Measurements from ENCODE around the gene JPH4.

The JPH4 gene

DNA sequence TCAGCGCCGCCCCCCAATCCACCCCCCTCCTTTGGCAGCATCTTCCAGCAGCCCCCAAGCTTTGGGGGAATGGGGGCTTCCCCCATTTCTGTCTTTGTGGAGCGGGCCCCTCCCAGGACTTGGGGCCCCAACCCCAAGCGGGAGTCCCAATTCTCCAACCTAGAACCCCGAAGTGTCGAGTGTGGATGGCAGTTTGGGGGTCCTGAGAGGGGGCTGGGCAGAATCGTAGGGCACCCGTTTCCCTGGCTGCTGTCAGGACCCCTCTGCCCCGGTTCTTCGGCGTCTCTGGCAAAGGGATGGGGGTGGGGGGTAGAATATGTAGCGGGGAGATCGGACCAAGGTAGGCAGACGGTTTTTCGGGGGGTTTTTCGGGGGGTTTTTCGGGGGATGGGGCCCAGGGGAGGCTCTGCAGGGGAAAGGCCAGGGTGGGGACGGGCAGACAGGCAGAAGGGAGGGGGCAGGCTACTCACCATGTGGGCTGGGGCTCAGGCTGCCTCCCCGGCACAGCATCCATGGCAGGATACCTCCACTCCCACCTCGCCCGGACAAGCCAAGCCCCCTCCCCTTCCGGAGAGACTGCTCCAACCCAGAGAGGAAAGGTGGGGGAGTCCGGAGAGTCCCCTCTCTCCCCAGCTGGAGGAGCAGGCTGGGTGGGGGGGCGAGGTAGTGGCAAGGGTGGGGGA is 739 bp downstream of the JPH4 start:
- no peak for DNase-seq

DNA sequence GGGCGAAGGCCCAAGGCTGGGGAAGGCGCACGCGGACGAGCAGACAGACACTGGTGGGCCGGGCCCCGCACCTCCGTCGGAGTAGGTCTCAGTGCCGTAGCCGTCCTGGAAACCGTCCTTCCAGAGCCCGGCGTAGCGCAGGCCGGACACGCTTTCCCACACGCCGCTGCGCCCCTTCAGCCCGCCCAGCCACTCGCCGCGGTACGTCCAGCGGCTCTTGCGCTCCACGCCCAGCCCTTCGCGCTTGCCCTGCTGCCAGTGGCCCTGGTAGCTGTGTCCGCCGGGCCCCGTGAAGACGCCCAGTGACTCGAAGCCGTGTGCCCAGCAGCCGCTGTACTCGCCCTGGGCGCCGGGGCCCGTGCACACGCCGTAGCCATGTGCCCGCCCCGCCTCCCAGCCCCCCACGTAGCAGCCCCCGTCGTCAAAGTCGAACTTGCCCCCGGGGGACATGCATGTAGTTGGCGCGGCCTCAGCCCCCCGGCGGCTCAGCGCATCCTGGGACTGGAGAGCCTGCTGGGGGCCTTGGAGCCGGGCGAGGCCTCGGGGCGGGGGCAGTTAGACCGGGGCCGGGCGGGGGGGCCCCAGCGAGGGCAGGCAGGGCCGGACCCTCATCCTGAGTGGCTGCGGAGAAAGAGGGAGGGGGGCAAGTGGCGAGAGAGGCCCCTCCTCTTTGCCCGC is 1.4 kb downstream of the JPH4 start:
- no peak for DNase-seq

DNA sequence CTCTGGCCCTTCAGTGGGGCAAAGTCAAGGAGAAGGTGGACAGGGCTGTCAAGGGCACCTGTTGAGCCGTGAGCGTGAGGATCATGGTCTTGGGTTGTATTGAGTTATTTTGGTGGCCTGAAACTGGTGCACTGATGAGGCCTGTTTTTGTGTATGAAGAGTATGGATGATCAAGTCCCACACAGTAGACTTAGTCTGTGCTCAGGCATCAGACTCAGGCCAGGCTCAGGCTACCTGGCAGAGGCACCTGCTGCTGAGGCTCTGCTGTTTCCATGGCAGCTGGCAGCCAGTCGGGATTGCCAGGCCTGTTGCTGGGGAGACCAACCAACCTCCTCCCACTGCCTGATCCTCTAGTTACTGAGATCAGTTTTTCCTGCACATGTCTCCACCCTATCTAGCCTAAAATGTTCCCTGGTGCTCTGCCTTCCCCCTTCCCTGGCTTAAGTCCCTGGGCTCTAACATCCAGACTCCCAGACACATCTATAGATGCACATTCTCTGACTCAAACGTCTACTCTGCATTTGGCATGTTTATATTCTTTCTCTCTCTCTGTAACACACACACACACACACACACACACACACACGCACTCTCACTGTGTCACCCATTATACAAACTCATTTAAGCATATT is 5.1 kb downstream of the JPH4 start:
- peak; percentile 76 for DNase-seq

DNA sequence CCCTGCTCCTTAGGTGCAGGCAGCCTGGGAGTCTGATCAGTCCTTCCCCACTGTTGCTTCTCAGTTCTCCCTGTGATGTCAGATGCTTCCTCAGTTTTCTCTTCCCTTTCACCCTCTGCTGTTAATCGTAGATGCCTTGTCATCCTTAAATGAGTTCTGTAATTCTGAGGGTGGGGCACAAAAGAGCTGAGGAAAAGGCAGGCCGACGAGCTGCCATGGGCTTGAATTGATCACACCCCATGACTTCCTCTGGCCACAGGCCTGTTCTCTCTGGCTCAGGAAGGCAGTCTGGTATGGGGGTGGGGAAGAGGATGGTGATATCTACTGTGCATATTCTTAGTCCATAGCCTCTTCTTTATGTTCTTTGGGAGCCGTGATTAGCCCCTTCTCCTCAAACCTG is 5.8 kb downstream of the JPH4 start:
- no peak for DNase-seq

DNA sequence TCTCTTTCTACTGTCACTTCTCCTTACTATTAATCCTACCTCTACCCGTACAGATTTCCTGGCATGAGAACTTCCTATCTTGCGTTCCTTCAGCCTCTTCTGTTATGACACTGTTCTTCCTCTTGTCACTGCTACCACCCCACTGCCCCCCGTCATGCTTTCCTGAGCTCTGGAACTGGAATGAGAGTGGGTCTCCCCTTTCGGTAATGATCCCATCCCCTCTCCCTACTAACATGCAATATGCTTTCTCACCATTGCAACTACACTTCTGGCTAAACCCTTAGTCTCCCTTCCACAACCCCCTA is 6.1 kb downstream of the JPH4 start:
- no peak for DNase-seq

DNA sequence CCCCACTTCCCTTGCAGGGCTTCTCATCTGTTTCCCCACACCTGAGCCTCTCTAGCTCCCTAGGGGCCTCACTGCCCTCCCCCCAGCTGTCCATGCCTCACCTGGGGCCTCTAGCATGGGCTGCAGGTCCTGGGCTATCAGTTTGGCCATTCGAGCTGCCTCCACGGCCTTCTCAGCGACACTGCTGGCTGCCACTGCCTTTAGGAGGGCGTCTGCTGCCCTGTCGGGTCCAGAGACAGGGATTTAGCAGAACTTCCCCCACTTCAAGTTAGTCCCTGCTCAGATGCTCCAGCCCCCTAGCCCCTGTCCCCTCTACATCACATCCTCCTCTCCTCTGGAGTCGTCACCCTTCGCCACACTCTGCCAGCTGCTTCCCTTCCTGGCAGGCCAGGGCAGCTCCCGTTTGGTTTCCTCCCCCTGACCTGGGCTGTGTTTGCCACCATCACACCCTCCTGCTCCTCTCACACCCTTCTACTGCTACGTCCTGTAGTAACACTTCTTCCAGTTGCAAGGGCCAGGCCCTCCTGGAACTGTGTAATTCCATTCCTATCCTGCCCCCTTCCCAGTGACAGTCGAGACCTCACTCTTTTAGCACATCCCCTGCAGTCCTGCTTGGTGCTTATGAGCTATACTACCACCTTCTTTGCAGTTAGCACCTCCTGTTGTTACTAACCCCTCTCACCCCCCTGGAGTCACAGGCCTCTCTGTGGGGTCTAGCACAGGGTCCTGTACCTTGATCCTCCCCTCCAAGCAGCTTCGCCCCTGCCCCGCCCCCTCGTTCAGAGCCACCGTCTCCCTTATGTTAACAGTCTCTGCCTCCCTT is 6.7 kb downstream of the JPH4 start:
- DNase-seq = no peak

DNA sequence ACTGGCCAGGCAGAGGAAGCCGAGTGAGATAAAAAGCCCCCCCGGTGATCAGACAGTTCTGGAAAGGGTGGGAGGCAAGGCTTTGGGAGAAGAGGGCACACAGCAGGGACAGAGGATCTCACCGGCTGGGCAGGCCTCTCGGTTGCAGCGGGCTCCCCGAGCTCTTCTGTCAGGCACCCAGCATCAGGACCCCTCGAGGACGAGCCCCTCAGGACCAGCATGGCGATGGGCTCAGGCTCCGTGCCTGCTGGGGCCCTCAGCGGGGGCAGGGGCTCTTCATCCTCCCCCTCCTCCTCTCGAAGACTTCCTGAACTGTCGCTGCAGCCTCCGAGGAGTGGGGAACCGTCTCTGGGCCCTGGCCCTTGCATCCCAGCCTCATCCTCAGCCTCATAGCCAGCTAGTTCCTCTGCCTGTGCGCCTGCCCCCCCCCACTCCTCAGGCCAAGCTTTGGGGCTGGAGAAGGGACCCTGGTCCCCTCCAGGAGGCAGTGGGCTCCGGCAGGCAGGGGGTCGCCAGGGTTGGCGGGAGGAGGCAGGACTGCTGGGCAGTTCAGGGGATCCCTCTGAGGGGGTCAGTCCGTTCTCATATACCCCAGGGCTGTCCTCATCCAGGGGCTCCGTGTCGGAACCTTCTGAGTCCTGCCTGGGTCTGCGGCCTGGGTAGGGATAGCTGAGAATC is 7.6 kb downstream of the JPH4 start:
- no peak for DNase-seq

DNA sequence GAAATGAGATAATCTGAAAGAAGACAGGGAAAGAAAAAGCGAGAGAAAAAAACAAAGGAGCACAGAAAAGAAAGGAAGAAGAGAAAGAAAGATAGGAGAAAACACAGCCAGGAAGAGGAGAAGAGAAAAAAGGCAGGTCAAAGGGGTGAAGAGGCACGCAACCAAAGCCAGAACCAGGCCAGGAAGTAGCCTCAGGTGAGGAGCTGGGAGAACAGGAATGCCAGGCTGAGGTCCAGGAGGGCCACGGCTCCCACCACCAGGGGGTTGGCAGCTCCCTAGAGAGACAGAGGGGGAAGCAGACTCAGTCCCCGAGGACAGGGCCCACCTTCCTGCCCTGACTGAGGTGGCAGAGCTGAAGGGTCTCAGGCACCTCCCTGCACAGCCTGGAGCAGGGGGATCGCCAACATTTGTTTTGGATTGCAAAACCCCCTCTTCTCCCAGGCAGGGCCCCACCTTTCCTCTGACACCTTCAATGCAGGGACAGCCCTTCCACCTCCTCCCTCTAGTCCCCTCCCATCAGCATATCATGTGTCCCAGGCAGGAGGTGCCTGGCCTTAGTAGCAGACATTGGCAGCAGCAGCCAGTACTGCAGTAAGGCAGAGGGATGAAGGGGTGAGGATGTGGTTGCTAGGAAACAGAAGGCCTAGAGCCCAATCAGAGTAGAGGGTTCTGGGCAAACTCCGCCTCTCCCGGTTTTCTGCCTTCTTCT is 9.0 kb downstream of the JPH4 start:
- no peak for DNase-seq

DNA sequence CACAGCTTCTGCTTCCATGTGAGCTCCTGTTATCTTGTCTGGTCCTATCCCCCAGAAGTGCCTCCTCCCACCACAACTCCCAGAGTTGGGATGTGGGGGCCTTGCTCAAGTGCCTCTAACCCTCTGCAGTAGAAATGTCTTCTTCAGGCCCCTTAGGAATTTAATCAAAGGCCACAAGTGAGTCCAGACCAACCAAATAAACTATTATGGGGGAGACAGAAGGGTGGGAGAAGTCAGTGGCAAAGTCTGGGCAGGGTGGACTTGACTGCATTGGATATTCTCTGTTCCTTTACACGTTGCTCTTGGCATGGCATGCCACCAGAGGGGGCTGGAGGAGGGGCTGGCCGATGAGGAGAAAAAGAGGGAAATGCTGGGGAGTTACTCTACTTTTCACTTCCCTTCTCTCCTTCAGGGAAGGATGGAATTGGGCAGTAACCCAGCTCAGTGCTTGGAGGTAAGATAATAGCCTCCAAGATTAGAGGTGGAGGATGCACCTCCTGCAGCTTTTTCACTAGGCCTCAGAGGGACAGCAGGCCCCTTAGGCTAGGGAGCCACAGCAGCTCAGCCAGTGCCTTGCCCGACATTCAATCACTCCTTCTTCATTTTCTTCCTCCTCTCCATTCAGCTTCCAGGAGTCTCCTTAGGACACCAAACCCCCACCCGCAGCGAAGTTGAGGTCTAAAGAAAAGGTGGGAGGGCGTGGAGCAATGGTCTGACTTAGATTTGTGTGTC is 9.8 kb downstream of the JPH4 start:
- no peak for DNase-seq

DNA sequence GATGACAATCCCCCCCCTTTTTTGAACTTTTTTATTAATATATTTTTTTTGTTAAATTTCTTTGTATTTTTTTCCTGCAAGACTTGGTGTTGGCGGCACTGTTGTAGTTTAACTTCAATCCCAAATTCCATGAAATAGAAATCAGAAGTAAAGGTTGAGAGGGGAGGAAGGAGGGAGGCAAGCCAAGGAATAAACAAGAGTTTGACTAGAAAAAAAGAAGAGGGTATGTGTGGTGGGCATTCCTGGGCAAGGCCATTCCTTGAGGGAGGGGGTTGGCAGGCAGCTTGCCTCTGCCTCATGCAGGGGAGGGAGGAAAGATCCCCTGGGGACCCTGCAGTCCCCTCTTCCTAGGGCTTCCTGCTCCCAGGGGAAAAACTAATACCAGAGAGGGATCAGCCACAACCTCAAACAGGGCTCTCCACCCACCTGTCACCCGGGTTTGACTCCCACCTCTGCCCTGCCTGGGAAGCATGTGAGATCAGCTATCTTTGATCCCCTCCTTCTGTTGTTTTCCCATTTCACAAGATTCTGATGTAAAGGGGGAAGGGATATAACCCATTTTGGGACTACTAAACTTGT is 10.5 kb downstream of the JPH4 start:
- DNase-seq = no peak

DNA sequence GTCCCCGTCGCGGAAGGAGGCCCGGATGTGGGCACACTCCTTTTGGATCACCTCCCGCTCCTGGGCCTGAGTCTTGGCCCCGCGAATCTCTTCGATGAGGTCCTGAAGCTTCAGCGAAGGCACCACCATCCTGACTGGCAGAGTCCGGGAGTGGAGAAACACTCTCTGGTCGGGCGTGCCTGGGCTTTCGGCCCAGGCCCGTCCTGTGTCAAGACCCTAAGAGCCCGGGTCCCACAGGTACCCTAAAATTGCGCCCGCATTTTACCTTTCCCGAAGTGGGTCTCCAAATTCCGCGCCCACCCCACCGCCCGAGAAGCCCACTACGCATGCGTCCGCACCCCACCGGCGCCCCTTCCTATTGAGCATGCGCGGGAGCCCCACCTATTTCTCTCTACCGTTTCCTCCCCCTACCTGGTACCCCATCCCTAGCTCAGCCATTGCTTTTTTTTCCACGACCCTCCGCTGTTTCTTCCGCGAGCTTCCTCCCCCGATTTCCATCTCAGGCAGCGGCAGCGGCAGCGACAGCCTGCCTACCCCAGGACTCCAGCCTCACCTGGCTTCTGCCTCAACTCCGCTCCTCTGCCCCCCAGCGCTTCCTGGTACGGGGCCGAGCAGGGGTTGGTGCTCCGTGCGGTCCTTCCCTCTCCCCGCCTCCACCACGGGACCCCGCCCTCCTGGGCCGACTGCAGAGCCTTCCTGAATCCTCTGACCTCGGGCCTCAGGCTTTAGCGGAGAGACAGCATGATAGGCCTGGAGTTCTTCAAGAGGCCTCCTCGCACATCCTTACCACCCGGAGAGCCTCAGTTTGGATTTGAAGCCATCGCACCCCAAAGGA is 11.2 kb downstream of the JPH4 start, which contains the start of gene AP1G2:
AP1G2 (minus strand) TSS at position 606 of the 835 bp plus-strand sequence; CDS start at position 129, 477 bp downstream.
- peak; percentile 71 for DNase-seq

DNA sequence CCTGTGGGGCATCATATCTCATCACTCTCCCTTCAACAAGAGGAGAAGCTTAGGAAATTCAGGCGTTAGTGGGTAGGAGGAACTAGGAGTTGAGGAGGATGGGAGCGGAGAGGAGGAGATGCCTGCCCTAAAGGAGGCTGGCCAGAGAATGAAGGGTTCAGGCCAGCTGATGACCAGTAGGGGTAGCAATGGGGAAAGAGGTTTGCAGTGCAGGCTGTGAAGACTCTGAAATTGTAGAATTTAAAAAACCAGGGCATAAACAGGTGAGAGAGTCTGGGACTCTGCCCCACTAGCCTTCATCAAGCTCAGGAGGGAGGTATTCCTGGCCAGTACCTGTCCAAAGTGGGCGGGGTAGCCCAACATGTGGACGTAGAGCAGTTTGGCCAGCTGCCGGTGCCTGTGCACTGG is 11.8 kb downstream of the JPH4 start:
- DNase-seq = no peak

DNA sequence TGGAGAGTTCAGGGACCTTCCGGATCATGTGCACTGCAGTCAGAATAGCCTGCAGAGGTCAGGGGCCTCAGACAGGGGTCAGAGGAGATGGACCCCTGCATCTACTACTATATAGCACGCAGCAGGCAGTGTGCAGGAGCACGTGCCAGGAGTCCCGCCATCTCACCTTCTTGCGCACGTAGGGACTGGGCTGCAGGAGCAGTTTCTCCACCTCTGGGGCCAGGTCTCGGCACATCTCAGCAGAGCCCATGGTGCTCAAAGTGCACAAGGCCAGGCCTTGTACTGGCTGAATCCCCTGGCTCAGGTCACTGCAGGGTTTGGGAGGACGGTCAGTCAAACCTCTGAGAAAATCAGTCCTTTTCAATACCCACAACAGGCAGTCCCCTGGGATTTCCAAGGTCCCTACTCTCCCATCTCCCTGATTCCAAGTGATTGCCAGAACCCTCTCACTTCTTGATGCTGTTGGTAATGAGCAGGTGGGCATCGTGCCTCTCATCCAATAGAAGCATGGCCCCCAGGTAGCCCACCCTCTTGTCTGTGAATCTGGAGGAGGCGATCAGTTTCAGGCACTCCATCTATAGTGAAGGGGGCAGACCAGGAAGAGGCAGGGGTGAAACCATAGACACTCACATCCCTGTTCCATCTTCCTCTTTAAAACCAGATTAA is 12.3 kb downstream of the JPH4 start:
- no peak for DNase-seq

DNA sequence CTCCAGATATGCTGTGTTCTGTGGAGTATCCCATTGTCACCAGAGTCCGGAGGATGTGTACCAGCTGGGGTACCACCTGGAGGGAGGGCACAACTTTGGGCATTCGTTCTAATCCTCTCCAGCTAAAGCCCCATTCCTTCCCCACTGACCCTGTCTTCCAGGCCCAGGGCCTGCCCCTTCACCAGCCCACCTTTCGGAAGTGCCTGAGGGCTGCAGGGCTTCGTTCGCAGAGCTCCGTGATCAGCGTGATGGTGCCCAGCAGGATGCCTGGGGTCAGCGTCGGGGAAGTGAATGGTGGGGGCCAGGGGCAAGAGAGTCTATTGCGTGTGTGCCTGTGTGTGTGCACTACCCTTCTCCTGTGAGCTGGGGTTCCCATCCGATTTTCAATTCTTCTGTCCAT is 13.0 kb downstream of the JPH4 start:
- no peak for DNase-seq

DNA sequence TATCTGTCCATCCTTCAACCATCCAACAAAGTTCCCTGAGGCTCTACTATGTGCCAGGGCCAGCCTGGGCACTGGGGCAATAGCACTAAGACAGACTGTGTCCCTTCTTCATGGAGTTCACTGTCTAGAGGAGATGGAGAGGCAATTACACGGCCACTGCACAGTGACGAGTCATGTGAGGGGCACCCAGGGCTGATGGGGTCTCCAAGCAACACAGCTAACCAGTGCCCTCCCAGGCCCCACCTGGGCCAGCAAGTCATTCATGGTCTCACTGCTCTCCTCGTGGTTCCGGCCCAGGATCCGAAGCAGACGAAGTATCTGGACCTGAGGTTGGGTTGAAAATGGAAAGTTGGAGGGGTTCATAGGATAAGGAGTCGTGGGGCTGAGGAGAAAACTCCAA is 13.7 kb downstream of the JPH4 start:
- no peak for DNase-seq

DNA sequence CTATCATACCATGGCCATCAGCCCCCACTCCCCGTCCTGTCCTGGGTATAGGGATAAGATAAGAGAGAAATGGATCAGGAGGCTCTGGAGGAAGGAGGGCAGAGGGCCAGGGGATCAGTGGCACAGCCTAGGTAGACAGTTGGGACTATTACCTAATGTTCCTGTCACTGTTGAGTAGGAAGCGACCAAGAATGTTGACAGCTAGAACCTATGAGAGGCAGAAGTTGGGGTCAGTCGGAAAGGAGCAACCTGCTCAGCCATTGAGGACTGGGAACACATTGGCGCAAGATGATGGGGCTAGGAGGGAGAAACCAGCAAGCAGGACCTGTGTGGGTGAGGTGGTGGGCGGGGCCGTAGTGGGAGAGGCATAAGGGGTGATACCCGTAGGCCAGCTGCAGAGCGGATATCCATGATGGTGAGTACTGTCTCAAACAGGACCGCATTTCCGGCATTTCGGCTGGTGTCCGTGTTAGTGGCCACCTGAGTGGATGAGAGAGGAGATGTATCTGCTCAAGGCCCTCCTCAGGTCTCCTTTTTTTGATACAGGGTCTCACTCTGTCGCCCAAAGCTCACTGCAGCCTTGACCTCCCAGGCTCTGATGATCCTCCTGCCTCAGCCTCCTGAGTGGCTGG is 14.3 kb downstream of the JPH4 start:
- no peak for DNase-seq

DNA sequence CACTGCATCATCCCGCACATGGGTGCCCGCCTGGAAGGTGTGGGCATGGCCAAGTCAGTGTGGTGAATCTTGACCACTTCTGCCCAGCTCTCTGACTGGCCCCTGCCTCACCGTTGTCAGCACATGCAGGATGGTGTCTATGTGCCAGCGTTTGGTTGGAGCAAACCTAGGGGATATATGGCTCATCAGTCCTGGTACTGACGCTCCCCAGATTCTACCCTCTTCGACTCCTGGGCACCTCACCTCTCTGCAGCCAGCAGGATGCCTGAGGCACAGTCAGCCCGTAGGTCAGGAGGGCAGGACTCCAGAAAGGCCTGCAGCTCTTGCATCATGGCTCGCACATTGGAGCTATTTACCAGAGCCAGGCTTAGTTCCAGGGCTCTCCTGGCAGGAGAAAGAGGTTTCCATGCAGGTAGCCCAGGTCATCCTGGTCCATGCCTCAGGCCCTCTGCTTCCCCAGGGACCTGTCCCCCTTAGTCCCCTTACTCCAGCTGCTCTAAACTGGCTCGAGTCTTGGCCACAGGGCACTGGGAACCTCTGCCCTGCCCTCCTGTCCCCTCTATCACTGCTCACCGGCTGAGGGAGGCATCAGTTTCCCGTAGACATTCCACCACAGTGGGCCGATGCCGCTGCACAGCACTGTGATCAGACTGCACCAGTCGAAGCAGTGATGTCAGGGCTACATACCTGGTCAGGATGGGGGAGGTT is 15.0 kb downstream of the JPH4 start:
- no peak for DNase-seq

DNA sequence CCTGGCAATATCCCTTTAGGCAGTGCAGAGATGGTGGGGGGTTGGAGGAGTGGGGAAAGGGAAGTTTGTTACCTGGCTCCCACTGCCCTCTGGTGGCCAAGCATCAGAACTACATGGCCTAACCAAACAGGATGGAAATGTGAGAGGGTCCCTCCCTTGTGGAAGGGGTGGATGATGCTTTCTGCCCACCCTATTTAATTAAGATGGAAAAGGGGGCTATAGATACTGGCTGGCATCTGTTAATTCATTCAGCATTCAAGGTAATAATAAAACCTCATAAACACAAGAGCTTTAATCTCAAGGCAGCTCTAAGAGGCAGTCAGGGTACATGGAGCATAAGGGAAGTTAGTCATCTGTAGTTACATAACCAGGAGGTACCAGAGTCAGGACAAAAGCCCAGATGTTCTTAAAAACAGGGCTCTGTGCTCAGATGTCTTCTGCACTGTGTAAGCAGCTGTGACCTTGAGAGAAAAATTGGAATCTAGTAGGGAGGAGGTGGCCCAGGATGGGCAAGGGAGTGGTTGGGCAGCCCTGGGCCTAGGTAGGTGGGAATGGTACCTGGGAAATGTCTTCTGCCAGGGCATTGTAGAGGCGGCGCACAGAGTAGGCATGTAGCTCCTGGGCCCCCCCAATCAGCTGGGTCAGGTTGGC is 15.6 kb downstream of the JPH4 start:
- no peak for DNase-seq
